ENCODE results near the gene ZNF599.

DNA sequence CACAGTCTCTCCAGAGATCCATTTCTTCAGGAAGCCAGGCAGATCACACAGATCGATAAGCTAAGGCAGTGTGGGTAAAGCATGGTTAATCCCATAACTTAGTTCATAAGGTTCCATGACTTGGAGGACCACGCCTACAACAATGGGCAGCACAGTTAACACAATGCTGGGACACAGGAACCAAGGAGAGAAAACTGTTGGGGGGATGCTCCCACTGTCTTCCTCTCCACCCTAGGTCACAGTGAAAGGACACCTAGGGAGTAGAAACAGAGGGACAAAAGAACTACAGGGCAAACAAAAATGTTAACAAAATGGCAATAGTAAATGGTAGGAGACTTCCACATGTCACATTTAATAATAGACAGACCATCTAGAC, 59.8 kb downstream of the ZNF599 start:
- TF ChIP-seq, protein P1, sequence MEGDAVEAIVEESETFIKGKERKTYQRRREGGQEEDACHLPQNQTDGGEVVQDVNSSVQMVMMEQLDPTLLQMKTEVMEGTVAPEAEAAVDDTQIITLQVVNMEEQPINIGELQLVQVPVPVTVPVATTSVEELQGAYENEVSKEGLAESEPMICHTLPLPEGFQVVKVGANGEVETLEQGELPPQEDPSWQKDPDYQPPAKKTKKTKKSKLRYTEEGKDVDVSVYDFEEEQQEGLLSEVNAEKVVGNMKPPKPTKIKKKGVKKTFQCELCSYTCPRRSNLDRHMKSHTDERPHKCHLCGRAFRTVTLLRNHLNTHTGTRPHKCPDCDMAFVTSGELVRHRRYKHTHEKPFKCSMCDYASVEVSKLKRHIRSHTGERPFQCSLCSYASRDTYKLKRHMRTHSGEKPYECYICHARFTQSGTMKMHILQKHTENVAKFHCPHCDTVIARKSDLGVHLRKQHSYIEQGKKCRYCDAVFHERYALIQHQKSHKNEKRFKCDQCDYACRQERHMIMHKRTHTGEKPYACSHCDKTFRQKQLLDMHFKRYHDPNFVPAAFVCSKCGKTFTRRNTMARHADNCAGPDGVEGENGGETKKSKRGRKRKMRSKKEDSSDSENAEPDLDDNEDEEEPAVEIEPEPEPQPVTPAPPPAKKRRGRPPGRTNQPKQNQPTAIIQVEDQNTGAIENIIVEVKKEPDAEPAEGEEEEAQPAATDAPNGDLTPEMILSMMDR (IDR thresholded peaks at IDR 0.05), result no peak
- no peak for TF ChIP-seq POLR2A (IDR thresholded peaks at IDR 0.05)
